ENCODE data around the gene PEX14. TPM values are rescaled to one million over a fixed set of nuclear protein-coding genes. Genes with fewer than 3 reads are reported as not detected.

PEX14 gene
- total RNA-seq, 2 donors from 2014 or later = 24.3 to 26.0 TPM

GRCh38 chr1:10514490-10515235 lies 39.9 kb downstream of the PEX14 start:
- H3K27ac ChIP-seq (ENCODE audit: low read depth, low read length) = no peak overlapping the region
- H3K27me3 Mint-ChIP-seq (ENCODE audit: insufficient read depth) = no peaks in the 10 kb centered on the region
- H3K36me3 ChIP-seq (ENCODE audit: control insufficient read depth, insufficient read depth, low read length) = no peaks in the 10 kb centered on the region
- peak overlapping the region; percentile 33 for H3K27ac Mint-ChIP-seq
- no peak for DNase-seq
- no peak overlapping the region for H3K9ac ChIP-seq (ENCODE audit: extremely low read depth, low read length, poor library complexity, severe bottlenecking)
- H3K9me3 ChIP-seq (ENCODE audit: control insufficient read depth, low read length) = no peaks in the 10 kb centered on the region
- H3K4me1 ChIP-seq (ENCODE audit: control insufficient read depth, insufficient read depth, low read length) = peaks cover 5% of the 10 kb centered on the region
- H3K9me3 Mint-ChIP-seq = no peaks in the 10 kb centered on the region
- no peak overlapping the region for H3K4me3 ChIP-seq (ENCODE audit: low read length)
- peaks cover 40% of the 10 kb centered on the region for H3K4me1 Mint-ChIP-seq
- H3K36me3 Mint-ChIP-seq (ENCODE audit: low read depth) = peaks cover 2% of the 10 kb centered on the region
- no peaks in the 10 kb centered on the region for H3K27me3 ChIP-seq (ENCODE audit: control insufficient read depth, insufficient read depth, low read length, poor library complexity, severe bottlenecking)
- no peak overlapping the region for H3K4me3 Mint-ChIP-seq
- 59 to 78% methylated on average over 3 to 8 of the region's 8 CpGs for WGBS, 2 experiments (ENCODE audit: insufficient coverage in 1 of 2, insufficient read length in 1 of 2)
- TF ChIP-seq, protein P1, sequence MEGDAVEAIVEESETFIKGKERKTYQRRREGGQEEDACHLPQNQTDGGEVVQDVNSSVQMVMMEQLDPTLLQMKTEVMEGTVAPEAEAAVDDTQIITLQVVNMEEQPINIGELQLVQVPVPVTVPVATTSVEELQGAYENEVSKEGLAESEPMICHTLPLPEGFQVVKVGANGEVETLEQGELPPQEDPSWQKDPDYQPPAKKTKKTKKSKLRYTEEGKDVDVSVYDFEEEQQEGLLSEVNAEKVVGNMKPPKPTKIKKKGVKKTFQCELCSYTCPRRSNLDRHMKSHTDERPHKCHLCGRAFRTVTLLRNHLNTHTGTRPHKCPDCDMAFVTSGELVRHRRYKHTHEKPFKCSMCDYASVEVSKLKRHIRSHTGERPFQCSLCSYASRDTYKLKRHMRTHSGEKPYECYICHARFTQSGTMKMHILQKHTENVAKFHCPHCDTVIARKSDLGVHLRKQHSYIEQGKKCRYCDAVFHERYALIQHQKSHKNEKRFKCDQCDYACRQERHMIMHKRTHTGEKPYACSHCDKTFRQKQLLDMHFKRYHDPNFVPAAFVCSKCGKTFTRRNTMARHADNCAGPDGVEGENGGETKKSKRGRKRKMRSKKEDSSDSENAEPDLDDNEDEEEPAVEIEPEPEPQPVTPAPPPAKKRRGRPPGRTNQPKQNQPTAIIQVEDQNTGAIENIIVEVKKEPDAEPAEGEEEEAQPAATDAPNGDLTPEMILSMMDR (conservative IDR thresholded peaks at IDR 0.05) = peak; percentile 79

GRCh38 chr1:10515301-10515975 lies 40.7 kb downstream of the PEX14 start:
- Histone ChIP-seq H3K36me3 (ENCODE audit: control insufficient read depth, insufficient read depth, low read length) (no peaks in the 10 kb centered on the region), H3K4me1 (ENCODE audit: control insufficient read depth, insufficient read depth, low read length) (peaks cover 5% of the 10 kb centered on the region), H3K9me3 (ENCODE audit: control insufficient read depth, low read length) (no peaks in the 10 kb centered on the region), H3K27ac (ENCODE audit: low read depth, low read length) (no peak overlapping the region), H3K9ac (ENCODE audit: extremely low read depth, low read length, poor library complexity, severe bottlenecking) (no peak overlapping the region), H3K4me3 (ENCODE audit: low read length) (no peak overlapping the region), H3K27me3 (ENCODE audit: control insufficient read depth, insufficient read depth, low read length, poor library complexity, severe bottlenecking) (no peaks in the 10 kb centered on the region)
- no peaks in the 10 kb centered on the region for H3K9me3 Mint-ChIP-seq
- H3K27ac Mint-ChIP-seq = no peak overlapping the region
- H3K36me3 Mint-ChIP-seq (ENCODE audit: low read depth) = peaks cover 3% of the 10 kb centered on the region
- H3K27me3 Mint-ChIP-seq (ENCODE audit: insufficient read depth) = no peaks in the 10 kb centered on the region
- WGBS, 2 experiments (ENCODE audit: insufficient coverage in 1 of 2, insufficient read length in 1 of 2) = 86 to 87% methylated on average over 8 to 10 of the region's 10 CpGs
- peaks cover 41% of the 10 kb centered on the region for H3K4me1 Mint-ChIP-seq
- no peak overlapping the region for H3K4me3 Mint-ChIP-seq
- no peak for DNase-seq
- TF ChIP-seq, protein P1 (conservative IDR thresholded peaks at IDR 0.05) = no peak

DNA sequence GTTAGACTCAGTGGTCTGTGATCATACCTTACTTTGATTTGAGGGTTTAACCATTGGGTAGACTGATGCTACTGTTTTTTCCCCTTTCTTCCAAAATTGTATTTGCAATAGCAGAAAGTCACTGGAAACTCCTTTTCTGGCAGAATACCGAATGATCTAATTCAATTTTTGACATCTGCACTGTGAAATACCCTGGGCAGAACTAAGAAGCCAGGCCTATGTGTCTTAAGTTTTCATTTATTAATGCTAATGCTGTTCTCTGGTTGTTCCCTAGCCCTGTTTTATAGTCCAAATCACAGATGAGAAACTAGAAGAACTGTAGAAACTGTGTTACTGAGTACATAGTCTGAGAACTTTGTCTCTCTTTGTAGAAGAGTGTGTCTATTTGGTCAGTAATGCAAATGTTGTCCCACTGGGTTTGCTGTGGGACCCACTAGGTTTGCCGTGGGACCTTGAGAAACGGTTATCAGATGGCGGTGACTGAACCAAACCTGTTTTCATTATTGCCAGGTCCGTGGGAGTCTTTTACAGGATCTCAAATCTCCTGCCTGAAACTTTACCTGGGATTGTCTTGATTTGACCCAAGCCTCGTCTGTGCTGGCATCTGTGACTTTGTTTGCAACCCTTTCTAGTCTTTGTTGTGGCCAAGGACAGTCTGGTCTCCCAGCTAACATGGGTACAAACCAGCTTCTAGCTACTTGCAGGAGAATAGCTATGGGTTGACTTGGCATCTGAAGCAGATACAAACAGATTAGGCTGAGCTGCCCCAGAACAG lies 41.4 kb downstream of the PEX14 start:
- peaks cover 5% of the 10 kb centered on the region for H3K4me1 ChIP-seq (ENCODE audit: control insufficient read depth, insufficient read depth, low read length)
- H3K9me3 ChIP-seq (ENCODE audit: control insufficient read depth, low read length) = no peaks in the 10 kb centered on the region
- WGBS, 2 experiments (ENCODE audit: insufficient coverage in 1 of 2, insufficient read length in 1 of 2) = 91 to 93% methylated on average over 6 of the region's 6 CpGs
- DNase-seq = no peak
- Mint-ChIP-seq H3K4me1 (peaks cover 39% of the 10 kb centered on the region), H3K4me3 (no peak overlapping the region), H3K36me3 (ENCODE audit: low read depth) (peaks cover 3% of the 10 kb centered on the region), H3K27ac (no peak overlapping the region), H3K27me3 (ENCODE audit: insufficient read depth) (no peaks in the 10 kb centered on the region), H3K9me3 (no peaks in the 10 kb centered on the region)
- H3K27ac ChIP-seq (ENCODE audit: low read depth, low read length) = no peak overlapping the region
- H3K27me3 ChIP-seq (ENCODE audit: control insufficient read depth, insufficient read depth, low read length, poor library complexity, severe bottlenecking) = no peaks in the 10 kb centered on the region
- H3K4me3 ChIP-seq (ENCODE audit: low read length) = no peak overlapping the region
- TF ChIP-seq, protein P1 (conservative IDR thresholded peaks at IDR 0.05) = no peak
- no peak overlapping the region for H3K9ac ChIP-seq (ENCODE audit: extremely low read depth, low read length, poor library complexity, severe bottlenecking)
- H3K36me3 ChIP-seq (ENCODE audit: control insufficient read depth, insufficient read depth, low read length) = no peaks in the 10 kb centered on the region

All from endodermal cell (in vitro differentiated cells).